Measurements from ENCODE around the gene PAIP2B.

DNA sequence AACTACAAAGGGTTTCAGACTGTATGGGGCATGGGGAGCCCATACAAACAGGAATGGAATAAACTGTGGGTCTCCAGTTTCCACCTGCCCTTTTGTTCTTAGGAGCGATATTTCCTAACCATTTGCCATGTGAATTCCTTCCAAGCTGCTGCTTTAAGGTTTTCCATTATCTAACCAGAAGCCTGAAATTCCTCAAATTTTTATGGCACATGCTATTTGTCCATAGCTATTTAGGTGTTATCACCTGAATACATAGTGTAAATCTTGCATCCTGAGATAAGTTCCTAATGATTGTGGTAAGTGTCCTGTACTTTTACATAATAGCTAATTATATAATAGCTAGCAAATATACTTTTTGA, 17.4 kb upstream of the PAIP2B start:
- TF ChIP-seq CTCF (IDR thresholded peaks at IDR 0.05) (no peak), EP300 (IDR thresholded peaks at IDR 0.05) (no peak), POLR2A (IDR thresholded peaks at IDR 0.05; ENCODE audit: low read depth) (no peak)

Measured in esophagus muscularis mucosa (tissue), 4 donors.